Activated CD8-positive, alpha-beta T cell treated with anti-CD3 and anti-CD28 coated beads for 36 hours (primary cell): Measurements from ENCODE around the gene HS6ST2. TPM values are rescaled to one million over a fixed set of nuclear protein-coding genes. Genes with fewer than 3 reads are reported as not detected.

Experiments
- ATAC-seq: fragments of 200-7000 bp; cut with Tn5 transposase; one replicate; pipeline ENCODE4 v1.10.0; 2021; ENCODE audit warnings: mild to moderate bottlenecking, moderate library complexity
- CTCF ChIA-PET: fragments of 350-600 bp; sonication (Branson Sonifier 250); formaldehyde crosslinking; loops from one replicate; lab custom pipeline; 2021; ENCODE audit warnings: antibody characterized with exemption; lab: Charles Lee
- POLR2A ChIA-PET: fragments of 350-600 bp; sonication (Branson Sonifier 250); formaldehyde crosslinking; loops from one replicate; lab custom pipeline; 2021; ENCODE audit warnings: antibody characterized with exemption; lab: Charles Lee
- DNase-seq: peaks from one replicate; pipeline ENCODE4 v3.0.0-alpha.2; 2020
- H3K27ac Mint-ChIP-seq: one replicate; pipeline ENCODE4 v1.8.0; 2021; ENCODE audit warnings: mild to moderate bottlenecking, mixed read lengths
- H3K27me3 Mint-ChIP-seq: one replicate; pipeline ENCODE4 v1.8.0; 2021; ENCODE audit warnings: mixed read lengths
- H3K36me3 Mint-ChIP-seq: one replicate; pipeline ENCODE4 v1.8.0; 2021; ENCODE audit warnings: low read depth, mixed read lengths
- H3K4me1 Mint-ChIP-seq: one replicate; pipeline ENCODE4 v1.8.0; 2021; ENCODE audit warnings: low read depth, mixed read lengths
- H3K4me3 Mint-ChIP-seq: one replicate; pipeline ENCODE4 v1.8.0; 2021; ENCODE audit warnings: mild to moderate bottlenecking, moderate library complexity, mixed read lengths
- H3K9me3 Mint-ChIP-seq: one replicate; pipeline ENCODE4 v1.8.0; 2021; ENCODE audit warnings: mixed read lengths
- CTCF ChIP-seq: fragments of 200-600 bp; IDR thresholded peaks from one replicate; pipeline ENCODE4 v1.8.0; 2022; ENCODE audit warnings: antibody characterized with exemption, mild to moderate bottlenecking
- intact Hi-C: fragments of 100-400 bp; cut with micrococcal nuclease; formaldehyde crosslinking; loops from one replicate; pipeline ENCODE4 v1.10.0; 2022
- total RNA-seq, 2 experiments: library from RNA; stranded (reverse); gene quantifications; one replicate each; pipeline ENCODE4 v1.2.3, GENCODE V29; 2021

Gene HS6ST2
- total RNA-seq, 2 experiments from 2014 or later, result 0.14 to 0.47 TPM

- no peak for TF ChIP-seq CTCF
- no peaks in the 10 kb centered on the region for H3K36me3 Mint-ChIP-seq
- H3K27me3 Mint-ChIP-seq, result no peaks in the 10 kb centered on the region
- DNase-seq (no peak), ATAC-seq (no peak)
- H3K9me3 Mint-ChIP-seq, result no peaks in the 10 kb centered on the region
- intact Hi-C loops, result no loop called here
- no peak overlapping the region for H3K4me3 Mint-ChIP-seq
- H3K27ac Mint-ChIP-seq, result no peak overlapping the region
- CTCF ChIA-PET, result interaction anchor here (1.0 kb wide), 1 partner anchor 365 kb away, joined by 3 read pairs; no protein-coding TSS in a partner anchor
- POLR2A ChIA-PET, result no interaction called here
- H3K4me1 Mint-ChIP-seq, result no peaks in the 10 kb centered on the region
These were observed 366.6 kb downstream of the HS6ST2 start for GRCh38 chrX:132591719-132592275.

- Mint-ChIP-seq H3K4me3 (no peak overlapping the region), H3K27ac (no peak overlapping the region), H3K27me3 (no peaks in the 10 kb centered on the region), H3K4me1 (no peaks in the 10 kb centered on the region), H3K36me3 (no peaks in the 10 kb centered on the region), H3K9me3 (no peaks in the 10 kb centered on the region)
- no peak for ATAC-seq
- intact Hi-C loops, result no loop called here
- TF ChIP-seq CTCF, result no peak
- POLR2A ChIA-PET, result no interaction called here
- DNase-seq, result no peak
- CTCF ChIA-PET, result no interaction called here
These were observed 367.9 kb downstream of the HS6ST2 start for GRCh38 chrX:132590350-132591026.

- no peak overlapping the region for H3K27ac Mint-ChIP-seq
These were observed 373.5 kb downstream of the HS6ST2 start for GRCh38 chrX:132584936-132585335.

GRCh38 chrX:132576939-132577338 is 381.5 kb downstream of the HS6ST2 start:
- ChIA-PET POLR2A (no interaction called here), CTCF (no interaction called here)
- H3K36me3 Mint-ChIP-seq, result no peaks in the 10 kb centered on the region
- H3K27ac Mint-ChIP-seq, result no peak overlapping the region
- no peaks in the 10 kb centered on the region for H3K9me3 Mint-ChIP-seq
- TF ChIP-seq CTCF, result no peak
- DNase-seq (no peak), ATAC-seq (no peak)
- intact Hi-C loops, result no loop called here
- H3K4me1 Mint-ChIP-seq, result peaks cover 2% of the 10 kb centered on the region
- no peaks in the 10 kb centered on the region for H3K27me3 Mint-ChIP-seq
- H3K4me3 Mint-ChIP-seq, result no peak overlapping the region

More at GRCh38 chrX:132584936-132585335, 373.5 kb downstream of the HS6ST2 start:
- ATAC-seq (no peak), DNase-seq (no peak)
- ChIA-PET POLR2A (no interaction called here), CTCF (no interaction called here)
- TF ChIP-seq CTCF, result no peak
- no peaks in the 10 kb centered on the region for H3K36me3 Mint-ChIP-seq
- peaks cover 6% of the 10 kb centered on the region for H3K4me1 Mint-ChIP-seq
- H3K27me3 Mint-ChIP-seq, result no peaks in the 10 kb centered on the region
- intact Hi-C loops, result no loop called here
- H3K9me3 Mint-ChIP-seq, result no peaks in the 10 kb centered on the region
- no peak overlapping the region for H3K4me3 Mint-ChIP-seq

Other genes with a start within 250 kb of the HS6ST2 start
- not detected for gene USP26, start 138.5 kb upstream of the HS6ST2 start, total RNA-seq